Measurements from ENCODE around the gene NDUFV1.
"Not testable (repeated sequence)": the region's sequence is repeated elsewhere in the genome, so short reads cannot be mapped to it uniquely, and the experiment has no call there.

Gene NDUFV1

GRCh38 chr11:67635231-67635521 is 28.4 kb downstream of the NDUFV1 start:
- no peak for DNase-seq (ENCODE audit: low read depth)
- no peak overlapping the region for H3K4me3 ChIP-seq (ENCODE audit: low read depth, low read length)
- no peak for TF ChIP-seq CTCF (IDR thresholded peaks at IDR 0.05; ENCODE audit: insufficient read depth, low read depth, low read length, missing control alignments)

GRCh38 chr11:67636962-67637361 is 30.2 kb downstream of the NDUFV1 start:
- DNase-seq (ENCODE audit: low read depth): peak; percentile 55
- no peak for TF ChIP-seq CTCF (IDR thresholded peaks at IDR 0.05; ENCODE audit: insufficient read depth, low read depth, low read length, missing control alignments)

GRCh38 chr11:67637441-67637840 is 30.7 kb downstream of the NDUFV1 start:
- DNase-seq (ENCODE audit: low read depth); H3K4me3 ChIP-seq (ENCODE audit: low read depth, low read length): not testable (repeated sequence)

More at GRCh38 chr11:67636962-67637361, 30.2 kb downstream of the NDUFV1 start:
- no peak overlapping the region for H3K4me3 ChIP-seq (ENCODE audit: low read depth, low read length)

GRCh38 chr11:67638535-67639437 is 32.0 kb downstream of the NDUFV1 start:
- H3K4me3 ChIP-seq (ENCODE audit: low read depth, low read length): no peak overlapping the region
- no peak for DNase-seq (ENCODE audit: low read depth)
- no peak for TF ChIP-seq CTCF (IDR thresholded peaks at IDR 0.05; ENCODE audit: insufficient read depth, low read depth, low read length, missing control alignments)

- TF ChIP-seq CTCF (IDR thresholded peaks at IDR 0.05; ENCODE audit: insufficient read depth, low read depth, low read length, missing control alignments): no peak
- no peak for DNase-seq (ENCODE audit: low read depth)
- no peak within 1 kb of the TSS for H3K4me3 ChIP-seq (ENCODE audit: low read depth, low read length)
Measured at GRCh38 chr11:67639438-67639859, 32.7 kb downstream of the NDUFV1 start, which contains the start of gene TBX10. Gene TBX10 (minus strand): TSS chr11:67639763. CDS start chr11:67639472, 291 bp downstream.

GRCh38 chr11:67640021-67640757 is 33.5 kb downstream of the NDUFV1 start:
- peak; percentile 79 for DNase-seq (ENCODE audit: low read depth)
- peak; percentile 84 for TF ChIP-seq CTCF (IDR thresholded peaks at IDR 0.05; ENCODE audit: insufficient read depth, low read depth, low read length, missing control alignments)
- H3K4me3 ChIP-seq (ENCODE audit: low read depth, low read length): no peak overlapping the region

- TF ChIP-seq CTCF (IDR thresholded peaks at IDR 0.05; ENCODE audit: insufficient read depth, low read depth, low read length, missing control alignments): no peak
- DNase-seq (ENCODE audit: low read depth): no peak
- no peak overlapping the region for H3K4me3 ChIP-seq (ENCODE audit: low read depth, low read length)
Measured at GRCh38 chr11:67640758-67641337, 34.1 kb downstream of the NDUFV1 start.
